Measurements from ENCODE around the gene TRAM2. TPM values are rescaled to one million over a fixed set of nuclear protein-coding genes. Genes with fewer than 3 reads are reported as not detected.
"Not testable (repeated sequence)": the region's sequence is repeated elsewhere in the genome, so short reads cannot be mapped to it uniquely, and the experiment has no call there.

TRAM2 gene
- total and polyA plus RNA-seq, 10 of the 15 experiments (the other 5 are each of a cell fraction or from before 2014, with no cell fraction given), result 2.5 to 15.0 (median 11.0) TPM

DNA sequence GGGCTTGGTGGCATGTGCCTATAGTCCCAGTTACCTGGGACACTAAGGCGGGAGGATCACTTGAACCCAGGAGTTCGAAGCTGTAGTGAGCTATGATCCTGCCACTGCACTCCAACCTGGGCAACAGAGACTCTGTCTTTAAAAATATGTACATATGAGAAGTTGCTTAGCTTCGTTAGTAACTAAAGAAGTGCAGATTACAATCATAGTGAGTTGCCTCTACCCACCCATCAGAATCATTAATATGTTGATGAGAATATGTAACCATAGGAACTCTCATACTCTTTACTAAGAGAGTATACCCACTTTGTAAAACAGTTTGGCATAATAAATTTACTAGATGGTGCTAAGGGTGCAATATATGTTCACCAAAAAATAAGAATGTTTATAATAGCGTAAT, 102.7 kb downstream of the TRAM2 start:
- SMC1A ChIA-PET (ENCODE audit: uncharacterized antibody, unreplicated experiment), result interaction anchor here (0.6 to 1.1 kb wide), 2 partner anchors 12 kb away, joined by 3 to 4 read pairs; no protein-coding TSS in a partner anchor
- H3K27ac ChIP-seq (ENCODE audit: control insufficient read depth, insufficient read depth), result no peak overlapping the region
- no peak overlapping the region for H3K9ac ChIP-seq (ENCODE audit: control insufficient read depth, insufficient read depth, low read length)
- H3K9me3 ChIP-seq (replicated peaks; ENCODE audit: control insufficient read depth, insufficient read depth, low read length), result no peaks in the 10 kb centered on the region
- H3K36me3 ChIP-seq (ENCODE audit: control insufficient read depth in 2 of 2, insufficient read depth in 2 of 2, low read length in 1 of 2), result no peaks in the 10 kb centered on the region; a peak in 1 of 4 replicates
- no peaks in the 10 kb centered on the region for H3K4me1 ChIP-seq (ENCODE audit: control insufficient read depth, insufficient read depth, low read length)
- WGBS (ENCODE audit: insufficient coverage, insufficient replicate concordance, low lambda C conversion rate, missing lambda C conversion rate), result 90% methylated on average over 4 of the region's 4 CpGs
- RAD21 ChIA-PET (ENCODE audit: unreplicated experiment), result no interaction called here
- no peak overlapping the region for H3K4me3 ChIP-seq
- intact Hi-C loops (cut with micrococcal nuclease; ENCODE audit: unreplicated experiment), result no loop called here
- no peaks in the 10 kb centered on the region for H3K27me3 ChIP-seq (replicated peaks in 1 of 2; ENCODE audit: control insufficient read depth in 2 of 2, insufficient read depth in 2 of 2, low read length in 1 of 2)
- POLR2A ChIA-PET, result no interaction called here
- H3K4me2 ChIP-seq (ENCODE audit: control insufficient read depth, insufficient read depth), result no peak overlapping the region
- H4K20me1 ChIP-seq (ENCODE audit: control insufficient read depth, insufficient read depth), result no peaks in the 10 kb centered on the region
- DNase-seq (ENCODE audit: low read depth, low spot score) (no peak), ATAC-seq (no peak), FAIRE-seq (no peak)
- CTCF ChIA-PET, result no interaction called here
- no TSS peak for BruUV-seq (replicated peaks)
- in situ Hi-C loops (cut with MboI), result no loop called here
- no peak for TF ChIP-seq IRF5 (IDR thresholded peaks at IDR 0.05; ENCODE audit: borderline replicate concordance)
- H2AFZ ChIP-seq (ENCODE audit: control insufficient read depth, low read depth, low read length), result no peak overlapping the region
- H3K79me2 ChIP-seq (ENCODE audit: control insufficient read depth, insufficient read depth, low read length), result no peaks in the 10 kb centered on the region

GRCh38 chr6:52461194-52461593, 115.7 kb downstream of the TRAM2 start:
- 59% methylated on average over 2 of the region's 2 CpGs for WGBS (ENCODE audit: insufficient coverage, insufficient replicate concordance, low lambda C conversion rate, missing lambda C conversion rate)
- H3K9me3 ChIP-seq (replicated peaks; ENCODE audit: control insufficient read depth, insufficient read depth, low read length); H3K27ac ChIP-seq (ENCODE audit: control insufficient read depth, insufficient read depth); H2AFZ ChIP-seq (ENCODE audit: control insufficient read depth, low read depth, low read length); intact Hi-C loops (cut with micrococcal nuclease; ENCODE audit: unreplicated experiment); H3K4me1 ChIP-seq (ENCODE audit: control insufficient read depth, insufficient read depth, low read length); in situ Hi-C loops (cut with MboI); H3K36me3 ChIP-seq (ENCODE audit: control insufficient read depth in 2 of 2, insufficient read depth in 2 of 2, low read length in 1 of 2); DNase-seq (ENCODE audit: low read depth, low spot score); H3K9ac ChIP-seq (ENCODE audit: control insufficient read depth, insufficient read depth, low read length); CTCF ChIA-PET; SMC1A ChIA-PET (ENCODE audit: uncharacterized antibody, unreplicated experiment); H3K4me3 ChIP-seq; ATAC-seq; H3K27me3 ChIP-seq (replicated peaks in 1 of 2; ENCODE audit: control insufficient read depth in 2 of 2, insufficient read depth in 2 of 2, low read length in 1 of 2); H4K20me1 ChIP-seq (ENCODE audit: control insufficient read depth, insufficient read depth); BruUV-seq (replicated peaks); FAIRE-seq; RAD21 ChIA-PET (ENCODE audit: unreplicated experiment); H3K79me2 ChIP-seq (ENCODE audit: control insufficient read depth, insufficient read depth, low read length); H3K4me2 ChIP-seq (ENCODE audit: control insufficient read depth, insufficient read depth); POLR2A ChIA-PET: not testable (repeated sequence)
